ENCODE results near the gene XKR8.

XKR8 gene

GRCh38 chr1:27959792-27960603 is at the start of gene XKR8:
TSS of gene XKR8 (plus strand) at chr1:27959973. CDS start at chr1:27960070, 97 bp downstream.
- Histone ChIP-seq H3K27ac (peak within 1 kb of the TSS; percentile 81 to 90), H3K4me3 (peak within 1 kb of the TSS; percentile 90)
- TF ChIP-seq, protein P1, sequence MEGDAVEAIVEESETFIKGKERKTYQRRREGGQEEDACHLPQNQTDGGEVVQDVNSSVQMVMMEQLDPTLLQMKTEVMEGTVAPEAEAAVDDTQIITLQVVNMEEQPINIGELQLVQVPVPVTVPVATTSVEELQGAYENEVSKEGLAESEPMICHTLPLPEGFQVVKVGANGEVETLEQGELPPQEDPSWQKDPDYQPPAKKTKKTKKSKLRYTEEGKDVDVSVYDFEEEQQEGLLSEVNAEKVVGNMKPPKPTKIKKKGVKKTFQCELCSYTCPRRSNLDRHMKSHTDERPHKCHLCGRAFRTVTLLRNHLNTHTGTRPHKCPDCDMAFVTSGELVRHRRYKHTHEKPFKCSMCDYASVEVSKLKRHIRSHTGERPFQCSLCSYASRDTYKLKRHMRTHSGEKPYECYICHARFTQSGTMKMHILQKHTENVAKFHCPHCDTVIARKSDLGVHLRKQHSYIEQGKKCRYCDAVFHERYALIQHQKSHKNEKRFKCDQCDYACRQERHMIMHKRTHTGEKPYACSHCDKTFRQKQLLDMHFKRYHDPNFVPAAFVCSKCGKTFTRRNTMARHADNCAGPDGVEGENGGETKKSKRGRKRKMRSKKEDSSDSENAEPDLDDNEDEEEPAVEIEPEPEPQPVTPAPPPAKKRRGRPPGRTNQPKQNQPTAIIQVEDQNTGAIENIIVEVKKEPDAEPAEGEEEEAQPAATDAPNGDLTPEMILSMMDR (IDR thresholded peaks at IDR 0.05), result no peak
- DNase-seq (ENCODE audit: low spot score), result peak; percentile 84

- Histone ChIP-seq H3K4me3 (no peak overlapping the region), H3K27ac (no peak overlapping the region)
- TF ChIP-seq, protein P1 (IDR thresholded peaks at IDR 0.05), result no peak
- DNase-seq (ENCODE audit: low spot score), result no peak
These were observed 47.3 kb upstream of the XKR8 start for GRCh38 chr1:27912429-27912828.

- TF ChIP-seq, protein P1 (IDR thresholded peaks at IDR 0.05), result no peak
- peak overlapping the region in 1 of 2 donors; percentile 84 for H3K27ac ChIP-seq
- peak overlapping the region; percentile 98 for H3K4me3 ChIP-seq
- no peak for DNase-seq (ENCODE audit: low spot score)
These were observed 44.6 kb upstream of the XKR8 start for GRCh38 chr1:27915082-27915575.

GRCh38 chr1:27922272-27922671 is 37.5 kb upstream of the XKR8 start:
- TF ChIP-seq, protein P1 (IDR thresholded peaks at IDR 0.05), result no peak
- no peak for DNase-seq (ENCODE audit: low spot score)
- no peak overlapping the region for H3K27ac ChIP-seq
- no peak overlapping the region for H3K4me3 ChIP-seq

DNA sequence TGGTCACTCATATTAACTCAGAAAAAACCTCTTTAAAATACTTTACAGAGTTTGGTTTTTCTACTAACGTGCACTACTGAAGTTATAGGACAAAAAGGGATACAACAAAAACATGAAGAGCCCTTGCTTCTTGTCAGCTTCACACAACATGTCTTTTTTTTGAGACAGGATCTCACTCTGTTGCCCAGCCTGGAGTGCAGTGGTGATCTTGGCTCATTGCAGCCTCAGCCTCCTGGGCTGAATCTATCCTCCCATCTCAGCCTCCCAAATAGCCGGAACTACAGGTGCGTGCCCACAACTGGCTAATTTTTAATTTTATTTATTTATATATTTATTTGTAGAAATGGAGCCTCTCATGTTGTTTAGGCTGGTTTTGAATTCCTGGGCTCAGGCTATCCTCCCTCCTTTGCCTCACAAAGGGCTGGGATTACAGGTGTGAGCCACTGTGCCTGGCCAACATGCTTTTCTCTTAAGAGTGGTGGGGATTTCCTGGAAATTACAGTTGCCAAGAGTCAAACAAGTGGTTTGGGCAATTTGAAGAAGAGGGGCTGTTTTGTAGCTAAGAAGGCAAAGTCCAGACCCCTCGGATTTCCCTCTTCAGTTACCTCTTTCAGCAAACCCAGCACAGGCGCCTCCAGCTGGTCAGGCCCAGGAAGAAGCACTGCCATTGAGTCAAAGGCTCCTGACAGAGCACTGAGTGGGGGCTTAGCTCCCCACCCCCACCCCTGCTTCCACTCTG is 31.4 kb upstream of the XKR8 start:
- Histone ChIP-seq H3K4me3 (no peak overlapping the region), H3K27ac (no peak overlapping the region)
- TF ChIP-seq, protein P1 (IDR thresholded peaks at IDR 0.05), result no peak
- DNase-seq (ENCODE audit: low spot score), result no peak

DNA sequence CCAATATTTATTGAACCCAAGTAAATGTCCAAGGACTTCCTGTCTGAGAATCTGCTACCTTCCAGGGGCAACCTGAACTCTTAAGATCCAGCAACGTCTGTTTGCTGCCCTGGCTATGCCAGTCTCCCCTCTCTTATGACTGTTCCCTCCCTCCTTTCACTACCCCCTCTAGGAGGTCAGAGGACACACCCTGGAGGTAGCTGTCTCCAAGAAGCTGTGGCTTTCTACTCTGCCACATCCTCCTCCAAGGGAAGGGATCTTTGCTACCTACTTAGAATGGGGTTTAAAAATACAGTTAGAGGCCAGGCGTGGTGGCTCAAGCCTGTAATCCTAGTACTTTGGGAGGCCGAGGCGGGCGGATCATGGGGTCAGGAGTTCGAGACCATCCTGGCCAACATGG is 28.6 kb upstream of the XKR8 start:
- Histone ChIP-seq H3K4me3 (no peak overlapping the region), H3K27ac (no peak overlapping the region)
- TF ChIP-seq, protein P1 (IDR thresholded peaks at IDR 0.05), result no peak
- no peak for DNase-seq (ENCODE audit: low spot score)
